T-helper 9 cell (primary cell): ENCODE results near the gene MSL2.
"Not testable (repeated sequence)": the region's sequence is repeated elsewhere in the genome, so short reads cannot be mapped to it uniquely, and the experiment has no call there.

Source experiments
- DNase-seq: peaks from one replicate; pipeline ENCODE4 v3.0.0-alpha.2; 2020

The MSL2 gene

DNA sequence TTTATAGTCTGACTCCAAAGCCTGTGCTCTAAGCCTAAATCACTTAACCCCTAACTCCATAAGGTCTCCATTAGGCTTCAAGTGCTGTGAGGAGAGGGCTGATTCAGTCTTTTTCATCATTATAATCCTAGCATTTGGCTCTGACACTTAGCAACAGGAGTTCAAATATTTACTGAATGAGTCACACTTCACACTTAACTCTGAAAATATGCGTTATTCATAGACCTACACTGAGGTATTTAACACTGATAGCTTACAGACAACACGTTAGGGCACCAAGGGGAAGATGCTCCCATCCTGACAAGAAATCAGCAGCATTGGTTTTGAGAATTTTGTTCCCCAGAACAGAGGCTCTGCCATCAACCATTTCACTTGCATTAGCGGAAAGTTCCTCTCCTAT, 53.5 kb downstream of the MSL2 start:
- no peak for DNase-seq

DNA sequence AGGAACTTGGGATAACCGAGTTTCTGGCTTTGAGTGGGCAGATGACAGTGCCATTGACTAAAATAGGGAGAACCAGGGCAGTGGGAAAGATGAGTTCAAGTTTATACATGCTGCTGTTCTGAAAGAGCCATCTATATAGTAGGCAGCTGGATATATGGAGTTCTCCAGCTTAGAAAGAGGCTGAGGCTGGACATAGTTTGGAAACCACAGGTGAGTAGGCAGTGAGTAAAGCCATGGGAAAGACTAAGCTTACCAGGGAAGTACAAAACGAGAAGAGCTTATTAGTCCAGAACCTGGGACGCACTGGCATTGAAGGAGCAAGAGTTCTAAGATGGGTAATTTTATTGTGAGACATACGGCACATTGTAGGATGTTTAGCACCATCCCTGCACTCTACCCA, 54.2 kb downstream of the MSL2 start:
- no peak for DNase-seq

DNA sequence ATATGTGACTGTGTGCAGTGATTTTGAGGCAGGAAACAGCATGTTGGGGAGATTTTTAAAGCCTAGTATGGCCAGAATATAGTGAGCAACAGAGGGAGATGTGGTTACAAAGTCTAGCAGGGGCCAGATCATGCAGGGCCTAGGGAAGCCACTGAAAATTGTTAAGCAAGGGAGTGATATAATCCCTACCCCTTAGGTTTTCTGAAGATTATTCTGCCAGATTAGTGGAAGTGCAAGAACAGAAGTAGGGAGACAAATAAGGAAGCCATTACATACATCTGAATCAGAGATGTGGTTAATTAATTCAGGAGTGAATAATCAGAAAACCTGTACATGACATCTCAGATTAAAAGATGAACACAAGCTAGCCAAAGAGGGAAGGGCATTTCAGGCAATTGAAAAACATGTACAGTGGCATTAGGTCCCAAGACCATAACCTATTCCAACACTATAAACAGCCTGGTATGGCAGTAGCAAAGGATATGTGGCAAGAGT, 54.8 kb downstream of the MSL2 start:
- no peak for DNase-seq

DNA sequence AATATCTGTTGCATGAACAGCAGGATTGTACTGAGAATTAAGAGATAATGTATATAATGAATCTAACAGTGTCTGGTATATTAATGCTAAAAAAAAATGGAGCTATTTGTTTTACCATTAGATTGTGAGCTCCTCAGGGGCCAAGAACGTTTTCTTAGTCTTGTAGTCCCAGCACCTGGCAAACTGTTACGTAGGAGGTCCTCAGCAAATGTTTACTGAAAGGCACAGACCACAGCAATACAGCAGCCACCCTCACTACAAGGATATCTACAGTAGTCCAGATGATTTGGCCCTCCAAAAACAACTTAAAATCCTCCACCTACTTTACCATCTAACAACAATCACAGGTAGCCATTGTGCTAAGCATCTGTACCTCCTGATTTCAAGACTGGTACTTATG, 59.7 kb downstream of the MSL2 start:
- DNase-seq, result no peak

DNA sequence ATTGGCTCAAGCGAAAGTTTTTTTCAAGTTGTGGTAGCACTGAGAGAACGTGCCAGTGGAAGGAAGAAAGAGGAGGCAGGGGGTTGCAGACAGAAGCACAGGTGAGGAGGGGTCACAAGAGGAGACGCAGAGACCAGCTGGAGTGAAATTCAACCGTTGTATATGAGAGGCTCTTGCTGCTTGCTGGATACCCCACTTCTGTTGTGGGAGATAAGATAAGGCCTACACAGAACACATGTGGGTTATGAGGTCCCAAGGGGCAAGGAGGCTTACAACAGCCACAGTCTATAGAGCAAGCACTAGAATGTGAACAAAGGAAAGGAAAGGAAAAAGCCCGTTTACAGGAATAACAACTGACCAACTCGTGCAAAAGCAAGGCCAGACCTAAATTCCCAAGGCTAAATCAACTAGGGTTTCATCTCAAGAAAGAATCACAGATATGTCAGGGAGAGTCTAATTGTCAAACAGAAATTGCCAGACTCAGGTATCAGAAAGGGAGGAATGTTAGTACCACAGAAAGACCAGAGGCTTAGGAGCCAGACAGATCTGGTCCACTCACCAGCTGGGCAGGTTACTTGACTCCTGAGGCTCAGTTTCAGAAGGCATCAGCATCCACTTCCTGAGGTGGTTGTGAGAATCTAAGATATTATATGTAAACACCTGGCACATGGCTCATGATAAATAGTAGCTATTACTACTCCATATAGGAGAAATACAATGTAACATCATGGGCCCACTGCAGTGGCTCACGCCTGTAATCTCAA, 60.9 kb downstream of the MSL2 start:
- no peak for DNase-seq

DNA sequence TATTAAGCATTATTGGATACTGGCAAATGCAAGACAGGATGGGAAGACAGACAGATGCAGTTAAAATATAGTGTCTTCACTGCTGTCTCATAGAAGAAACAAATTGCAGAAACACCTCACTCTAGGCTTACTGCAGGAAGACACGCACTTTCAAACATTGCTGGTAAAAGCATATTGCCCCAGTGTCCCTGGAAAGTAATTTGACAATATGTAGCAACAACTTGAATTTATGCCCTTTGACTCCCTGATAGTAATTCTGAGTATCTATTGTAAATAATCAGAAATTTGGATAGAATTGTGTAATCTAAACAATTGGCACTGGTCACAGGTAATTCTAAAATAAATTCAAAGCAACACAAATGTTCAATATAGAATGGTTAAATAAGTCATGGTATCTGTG, 62.0 kb downstream of the MSL2 start:
- DNase-seq, result no peak

DNA sequence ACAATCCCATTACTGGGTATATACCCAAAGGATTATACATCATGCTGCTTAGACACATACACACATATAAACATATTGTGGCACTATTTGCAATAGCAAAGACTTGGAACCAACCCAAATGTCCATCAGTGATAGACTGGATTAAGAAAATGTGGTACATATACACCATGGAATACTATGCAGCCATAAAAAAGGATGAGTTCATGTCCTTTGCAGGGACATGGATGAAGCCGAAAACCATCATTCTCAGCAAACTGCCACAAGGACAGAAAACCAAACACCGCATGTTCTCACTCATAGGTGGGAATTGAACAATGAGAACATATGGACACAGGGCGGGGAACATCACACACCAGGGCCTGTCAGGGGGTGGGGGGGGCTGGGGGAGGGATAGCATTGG, 64.5 kb downstream of the MSL2 start:
- not testable (repeated sequence) for DNase-seq

DNA sequence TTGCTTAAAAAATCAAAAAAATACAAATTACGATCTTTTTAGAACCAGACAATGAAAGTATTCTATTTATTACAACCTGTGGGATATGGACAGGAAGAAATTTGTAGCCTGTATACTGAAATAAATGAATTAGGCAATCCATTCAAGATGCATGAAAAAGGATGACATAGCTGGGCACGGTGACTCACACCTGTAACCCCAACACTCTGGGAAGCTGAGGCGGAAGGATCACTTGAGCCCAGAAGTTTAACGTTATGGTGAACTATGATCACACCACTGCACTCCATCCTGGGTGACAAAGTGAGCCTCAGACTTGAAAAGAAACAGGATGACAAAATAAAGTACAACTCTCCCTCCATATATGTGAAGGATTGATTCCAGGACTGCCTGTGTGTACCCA, 74.1 kb downstream of the MSL2 start:
- no peak for DNase-seq

DNA sequence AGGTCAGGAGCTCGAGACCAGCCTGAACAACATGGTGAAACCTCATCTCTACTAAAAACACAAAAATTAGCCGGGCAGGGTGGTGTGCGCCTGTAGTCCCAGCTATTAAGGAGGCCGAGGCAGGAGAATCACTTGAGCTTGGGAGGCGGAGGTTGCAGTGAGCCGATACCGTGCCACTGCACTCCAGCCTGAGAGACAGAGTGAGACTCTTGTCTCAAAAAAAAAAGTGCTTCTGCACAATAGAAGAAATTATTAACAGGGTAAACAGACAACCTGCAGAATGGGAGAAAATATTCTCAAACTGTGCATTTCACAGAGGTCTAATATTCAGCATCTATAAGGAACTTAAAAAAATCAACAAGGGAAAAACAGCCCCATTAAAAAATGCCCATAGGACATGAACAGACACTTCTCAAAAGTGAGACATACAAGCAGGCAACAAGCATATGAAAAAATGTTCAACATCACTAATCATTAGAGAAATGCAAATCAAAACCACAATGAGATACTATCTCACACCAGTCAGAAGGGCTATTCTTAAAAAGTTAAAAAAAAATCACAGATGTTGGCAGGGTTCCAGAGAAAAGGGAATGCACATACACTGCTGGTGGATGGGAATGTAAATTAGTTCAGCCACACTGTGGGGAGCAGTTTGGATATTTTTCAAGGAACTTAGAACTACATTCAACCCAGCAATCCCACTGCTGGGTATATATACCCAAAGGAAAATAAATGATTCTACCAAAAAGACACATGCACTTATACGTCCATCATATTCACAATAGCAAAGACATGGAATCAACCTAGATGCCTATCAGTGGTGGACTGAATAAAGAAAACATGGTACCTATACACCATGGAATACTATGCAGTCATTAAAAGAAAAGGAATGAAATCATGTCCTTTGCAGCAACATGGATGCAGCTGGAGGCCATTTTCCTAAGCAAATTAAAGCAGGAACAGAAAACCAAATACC, 75.5 kb downstream of the MSL2 start:
- DNase-seq, result no peak

DNA sequence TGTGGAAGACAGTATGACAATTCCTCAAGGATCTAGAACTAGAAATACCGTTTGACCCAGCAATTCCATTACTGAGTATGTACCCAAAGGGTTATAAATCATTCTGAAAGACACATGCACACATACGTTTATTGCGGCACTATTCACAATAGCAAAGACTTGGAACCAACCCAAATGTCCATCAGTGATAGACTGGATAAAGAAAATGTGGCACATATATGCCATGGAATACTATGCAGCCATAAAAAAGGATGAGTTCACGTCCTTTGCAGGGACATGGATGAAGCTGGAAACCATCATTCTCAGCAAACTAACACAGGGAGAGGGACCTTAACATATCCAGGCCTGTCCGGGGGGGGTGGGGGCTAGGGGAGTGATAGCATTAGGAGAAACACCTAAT, 76.4 kb downstream of the MSL2 start:
- DNase-seq, result not testable (repeated sequence)

DNA sequence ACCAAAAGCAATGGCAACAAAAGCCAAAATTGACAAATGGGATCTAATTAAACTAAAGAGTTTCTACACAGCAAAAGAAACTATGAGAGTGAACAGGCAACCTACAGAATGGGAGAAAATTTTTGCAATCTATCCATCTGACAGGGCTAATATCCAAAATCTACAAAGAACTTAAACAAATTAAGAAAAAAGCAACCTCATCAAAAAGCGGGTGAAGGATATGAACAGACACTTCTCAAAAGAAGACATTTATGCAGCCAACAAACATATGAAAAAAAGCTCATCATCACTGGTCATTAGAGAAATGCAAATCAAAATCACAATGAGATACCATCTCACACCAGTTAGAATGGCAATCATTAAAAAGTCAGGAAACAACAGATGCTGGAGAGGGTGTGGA, 76.8 kb downstream of the MSL2 start:
- DNase-seq, result not testable (repeated sequence)

DNA sequence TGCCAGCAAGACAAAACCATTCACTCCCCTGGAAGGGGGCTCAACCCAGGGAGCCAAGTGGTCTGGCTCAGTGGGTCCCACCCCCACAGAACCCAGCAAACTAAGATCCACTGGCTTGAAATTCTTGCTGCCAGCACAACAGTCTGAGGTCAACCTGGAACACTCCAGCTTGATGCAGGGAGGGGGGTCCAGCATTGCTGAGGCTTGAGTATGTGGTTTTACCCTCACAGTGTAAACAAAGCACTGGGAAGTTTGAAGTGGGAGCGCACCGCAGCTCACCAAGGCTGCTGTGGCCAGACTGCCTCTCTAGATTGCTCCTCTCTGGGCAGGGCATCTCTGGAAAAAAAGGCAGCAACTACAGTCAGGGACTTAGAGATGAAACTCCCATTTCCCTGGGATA, 81.7 kb downstream of the MSL2 start:
- no peak for DNase-seq

DNA sequence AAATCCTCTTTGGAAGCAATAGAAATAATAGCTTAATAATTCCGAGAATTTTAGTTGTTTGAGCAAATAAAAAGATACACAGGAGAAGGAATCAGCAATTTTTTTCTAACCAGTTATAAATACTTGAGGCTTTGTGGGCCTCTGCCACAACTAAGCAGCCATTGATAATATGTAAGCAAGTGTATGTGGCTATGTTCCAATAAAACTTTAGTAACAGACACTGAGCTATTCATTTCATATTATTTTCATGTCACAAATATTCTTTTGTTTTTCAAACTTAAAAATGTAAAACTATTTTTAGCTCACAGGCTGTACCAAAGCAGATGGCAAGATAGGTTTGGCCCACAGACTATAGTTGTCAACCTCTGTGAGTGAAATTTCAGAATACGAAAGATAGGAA, 85.7 kb downstream of the MSL2 start:
- DNase-seq, result no peak

DNA sequence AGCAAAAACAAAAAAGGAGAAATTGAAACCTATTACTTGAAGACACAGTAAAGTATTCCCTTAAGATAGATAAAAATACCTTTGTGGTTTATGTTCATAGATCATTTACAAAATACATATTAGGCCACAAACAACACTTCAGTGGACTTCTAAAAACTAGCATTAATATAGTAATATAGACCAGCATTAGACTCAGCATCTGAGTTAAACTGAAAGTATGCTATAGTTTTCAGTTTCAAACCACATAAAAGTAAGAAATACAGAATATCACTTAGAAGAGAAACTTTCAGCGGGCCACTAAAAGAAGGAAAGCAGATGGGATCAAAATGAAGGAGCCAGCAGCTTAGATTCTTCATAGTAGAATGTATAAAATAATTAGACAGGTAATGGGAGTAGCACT, 86.6 kb downstream of the MSL2 start:
- no peak for DNase-seq

DNA sequence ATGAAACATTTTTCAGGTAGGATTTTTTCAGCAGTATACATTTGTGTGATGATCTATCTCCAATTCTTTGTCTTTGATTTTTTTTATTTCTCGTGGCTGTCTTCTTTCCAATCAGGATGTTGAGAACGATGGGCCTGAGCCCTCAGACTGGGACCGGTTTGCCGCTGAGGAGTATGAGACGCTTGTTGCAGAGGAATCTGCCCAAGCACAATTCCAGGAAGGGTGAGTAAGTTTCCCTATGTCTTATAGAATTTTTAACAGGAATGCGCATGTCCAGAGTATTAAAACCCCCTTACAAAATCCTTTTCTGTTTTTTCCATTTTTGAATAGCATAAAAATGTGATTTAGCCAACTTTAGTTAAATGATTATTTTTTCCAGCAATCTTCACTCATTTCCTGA, 90.0 kb downstream of the MSL2 start:
- no peak for DNase-seq

DNA sequence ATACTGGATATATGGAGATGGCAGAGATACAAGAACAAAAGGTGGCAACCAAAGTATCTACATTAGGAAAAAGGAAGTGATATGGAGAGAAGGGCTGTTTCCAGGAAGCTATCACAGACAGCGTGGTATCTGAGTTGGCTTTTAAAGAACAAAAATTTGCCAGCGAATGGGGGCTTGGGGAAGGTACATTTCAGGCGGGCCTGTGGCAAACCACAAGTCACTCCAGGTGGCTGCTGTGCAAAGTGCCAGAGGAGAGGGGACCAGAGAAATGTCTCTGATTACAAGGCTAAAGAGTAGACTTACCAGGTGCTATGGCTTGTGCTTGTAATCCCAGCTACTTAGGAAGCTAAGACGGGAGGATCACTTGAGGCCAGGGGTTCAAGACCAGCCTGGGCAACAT, 91.1 kb downstream of the MSL2 start:
- no peak for DNase-seq
